Right renal cortex interstitium (tissue), 3 donors: ENCODE measurements around the gene ZNF442. TPM values are rescaled to one million over a fixed set of nuclear protein-coding genes. Genes with fewer than 3 reads are reported as not detected.
"Not testable (repeated sequence)": the region's sequence is repeated elsewhere in the genome, so short reads cannot be mapped to it uniquely, and the experiment has no call there.

Experiments
- DNase-seq, 3 donors: peaks; one replicate each; pipeline ENCODE4 v3.0.0-alpha.2; 2013; ENCODE audit warnings: low read depth in 3 of 3, low spot score in 2 of 3
- polyA plus RNA-seq, 3 donors: library from polyadenylated mRNA; unstranded; fragments of 120-200 nt; gene quantifications; one replicate each; pipeline ENCODE4 v1.2.1, GENCODE V29; 2013; ENCODE audit not compliant: insufficient read length in 3 of 3

The ZNF442 gene
- polyA plus RNA-seq, 3 donors, result 7.0 to 8.4 (median 7.8) TPM

- DNase-seq, result no peak
Observed at GRCh38 chr19:12331211-12331941, 34.1 kb downstream of the ZNF442 start.

DNA sequence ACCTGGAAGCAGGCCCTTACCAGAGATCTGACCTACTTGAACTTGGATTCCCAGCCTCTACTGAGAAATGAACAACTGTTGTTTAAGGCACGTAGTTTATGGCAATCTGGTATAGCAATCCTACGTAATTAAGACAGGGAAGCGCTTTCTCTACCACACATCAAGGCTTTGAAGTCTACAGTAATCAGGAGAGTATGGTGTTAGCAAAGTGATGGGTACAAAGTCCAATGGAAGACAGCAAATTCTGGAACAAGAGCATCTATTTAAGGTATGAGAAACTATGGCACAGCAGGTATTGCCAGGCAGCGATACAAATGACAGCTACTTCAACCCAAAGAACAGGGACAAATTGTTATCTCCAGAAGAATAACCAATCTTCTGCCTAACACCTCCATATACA, 35.1 kb downstream of the ZNF442 start:
- DNase-seq, result no peak

GRCh38 chr19:12325690-12326089, 39.8 kb downstream of the ZNF442 start:
- no peak for DNase-seq

- no peak for DNase-seq
Observed at GRCh38 chr19:12318782-12319413, 46.6 kb downstream of the ZNF442 start.

DNA sequence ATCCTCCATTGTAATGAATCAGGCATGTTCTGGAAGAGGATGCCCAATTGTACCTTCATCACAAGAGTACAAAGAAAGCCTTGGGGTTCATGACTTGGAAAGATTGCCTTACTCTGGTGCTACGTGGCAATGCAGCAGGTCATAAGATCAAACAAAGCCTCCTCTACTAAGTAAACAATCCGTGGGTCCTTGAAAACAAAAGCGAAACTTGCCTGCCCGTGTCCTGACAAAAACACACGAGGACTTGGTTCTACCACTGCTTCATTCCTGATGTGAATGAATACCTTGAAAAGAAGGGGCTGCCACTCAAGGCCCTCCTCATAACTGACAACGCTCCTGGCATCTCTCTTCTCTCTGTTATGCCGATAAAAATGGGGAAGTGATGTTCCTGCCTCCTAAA, 50.9 kb downstream of the ZNF442 start:
- DNase-seq, result no peak

DNA sequence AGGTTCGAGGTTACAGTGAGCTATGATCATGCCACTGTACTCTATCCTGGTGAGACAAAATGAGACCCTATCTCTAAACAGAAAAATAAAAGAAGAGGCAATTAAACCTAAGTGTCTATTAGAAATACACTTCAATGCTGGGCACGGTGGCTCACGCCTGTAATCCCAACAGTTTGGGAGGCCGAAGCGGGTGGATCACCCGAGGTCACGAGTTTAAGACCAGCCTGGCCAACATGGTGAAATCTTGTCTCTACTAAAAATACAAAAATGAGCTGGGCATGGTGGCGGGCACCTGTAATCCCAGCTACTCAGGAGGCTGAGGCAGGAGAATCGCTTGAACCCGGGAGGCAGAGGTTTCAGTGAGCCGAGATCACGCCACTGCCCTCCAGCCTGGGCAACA, 56.6 kb downstream of the ZNF442 start:
- not testable (repeated sequence) for DNase-seq

Other genes starting within 250 kb of the ZNF442 start
- gene ZNF20, start 225.3 kb downstream of the ZNF442 start, polyA plus RNA-seq, result 1 to 10 TPM; 6.3 to 7.1 (median 6.9) TPM
- gene ZNF625, start 208.9 kb downstream of the ZNF442 start, polyA plus RNA-seq, result 10 to 100 TPM; 14.2 to 17.4 (median 16.6) TPM
- gene ZNF136, start 202.6 kb downstream of the ZNF442 start, polyA plus RNA-seq, result 10 to 100 TPM; 19.5 to 21.4 (median 20.2) TPM
- gene ZNF44, start 70.8 kb downstream of the ZNF442 start, polyA plus RNA-seq, result 10 to 100 TPM; 46.4 to 56.1 (median 48.3) TPM
- gene ZNF563, start 32.0 kb downstream of the ZNF442 start, polyA plus RNA-seq, result 1 to 10 TPM; 4.2 to 6.0 (median 4.9) TPM
- gene ZNF799, start 35.6 kb upstream of the ZNF442 start, polyA plus RNA-seq, result 1 to 10 TPM; 8.2 to 9.3 (median 8.7) TPM
- gene ZNF443, start 75.3 kb upstream of the ZNF442 start, polyA plus RNA-seq, result 10 to 100 TPM; 11.1 to 12.8 (median 11.3) TPM
- 1 to 10 TPM; 8.2 to 9.2 (median 8.6) TPM for gene ZNF709, start 119.1 kb upstream of the ZNF442 start, polyA plus RNA-seq
- 10 to 100 TPM; 13.8 to 15.4 (median 14.3) TPM for gene ZNF564, start 185.8 kb upstream of the ZNF442 start, polyA plus RNA-seq
- gene ZNF490, start 245.1 kb upstream of the ZNF442 start, polyA plus RNA-seq, result 1 to 10 TPM; 3.3 to 5.3 (median 4.7) TPM
- gene ZNF791, start 245.2 kb upstream of the ZNF442 start, polyA plus RNA-seq, result 10 to 100 TPM; 21.3 to 25.4 (median 23.2) TPM